Type B pancreatic cell (in vitro differentiated cells): ENCODE results near the gene MTNR1A. TPM values are rescaled to one million over a fixed set of nuclear protein-coding genes. Genes with fewer than 3 reads are reported as not detected.
"Not testable (repeated sequence)": the region's sequence is repeated elsewhere in the genome, so short reads cannot be mapped to it uniquely, and the experiment has no call there.

Experiments
- DNase-seq: peaks from one replicate; pipeline ENCODE4 v3.0.0; 2021; ENCODE audit warnings: mixed read lengths; ENCODE audit not compliant: unreplicated experiment; ENCODE audit errors: extremely low spot score
- H3K27ac Mint-ChIP-seq: 2 replicates; pipeline ENCODE4 v1.8.0; 2021; ENCODE audit warnings: mild to moderate bottlenecking, mixed read lengths
- H3K27me3 Mint-ChIP-seq: 2 replicates; pipeline ENCODE4 v1.8.0; 2021; ENCODE audit warnings: mixed read lengths
- H3K36me3 Mint-ChIP-seq: 2 replicates; pipeline ENCODE4 v1.8.0; 2021; ENCODE audit warnings: mixed read lengths
- H3K4me1 Mint-ChIP-seq: one replicate; pipeline ENCODE4 v1.8.0; 2021; ENCODE audit warnings: mixed read lengths; ENCODE audit not compliant: unreplicated experiment
- H3K4me3 Mint-ChIP-seq: 2 replicates; pipeline ENCODE4 v1.8.0; 2021; ENCODE audit warnings: mild to moderate bottlenecking, mixed read lengths
- H3K9me3 Mint-ChIP-seq: 2 replicates; pipeline ENCODE4 v1.8.0; 2021; ENCODE audit warnings: mixed read lengths
- total RNA-seq: library from RNA; stranded (reverse); gene quantifications from 2 replicates; pipeline ENCODE4 v1.2.1, GENCODE V29; 2021; ENCODE audit warnings: low replicate concordance
- TF ChIP-seq, protein P1 (sequence below): fragments of 200-600 bp; sonication (generic); conservative IDR thresholded peaks from 2 replicates; pipeline ENCODE4 v1.5.0; 2021; ENCODE audit warnings: antibody characterized with exemption, mild to moderate bottlenecking

Gene MTNR1A
- total RNA-seq, 1 donor from 2014 or later = 0.39 TPM

DNA sequence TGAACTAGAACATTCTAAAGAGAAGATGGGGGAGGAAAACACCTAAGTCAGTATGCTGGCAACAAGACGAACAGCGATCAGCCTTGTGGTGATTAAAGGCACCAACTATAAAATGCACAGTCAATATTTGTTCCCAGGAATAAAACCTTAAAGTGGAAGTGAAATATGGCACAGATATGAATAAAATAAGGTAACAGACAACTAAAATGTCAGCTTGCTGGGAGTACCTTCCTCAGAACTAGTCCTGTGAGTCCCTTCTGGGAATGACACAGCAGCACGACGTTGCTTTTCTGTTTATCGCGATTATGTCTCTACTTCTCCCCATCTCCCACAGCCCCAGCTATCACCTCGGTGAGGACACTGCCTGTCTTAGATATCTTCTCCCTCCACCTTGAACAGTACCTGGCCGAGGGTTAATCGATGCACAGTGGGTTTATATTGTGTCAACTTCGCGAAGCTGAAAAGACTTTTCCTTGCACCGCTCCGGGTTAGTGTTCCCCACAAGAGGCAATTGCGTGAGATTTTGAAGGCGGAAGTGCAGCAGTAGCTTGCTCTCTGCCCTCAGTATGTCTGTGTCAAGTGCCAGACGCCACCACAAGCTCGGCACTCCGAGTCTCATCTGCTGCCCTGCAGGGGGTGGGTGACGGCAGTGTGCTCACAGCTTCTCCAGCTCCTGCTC lies 17.4 kb downstream of the MTNR1A start:
- Mint-ChIP-seq H3K27ac (no peak overlapping the region), H3K9me3 (no peaks in the 10 kb centered on the region), H3K4me3 (no peak overlapping the region), H3K36me3 (no peaks in the 10 kb centered on the region), H3K27me3 (peaks cover 6% of the 10 kb centered on the region), H3K4me1 (no peaks in the 10 kb centered on the region)
- no peak for DNase-seq
- TF ChIP-seq, protein P1, sequence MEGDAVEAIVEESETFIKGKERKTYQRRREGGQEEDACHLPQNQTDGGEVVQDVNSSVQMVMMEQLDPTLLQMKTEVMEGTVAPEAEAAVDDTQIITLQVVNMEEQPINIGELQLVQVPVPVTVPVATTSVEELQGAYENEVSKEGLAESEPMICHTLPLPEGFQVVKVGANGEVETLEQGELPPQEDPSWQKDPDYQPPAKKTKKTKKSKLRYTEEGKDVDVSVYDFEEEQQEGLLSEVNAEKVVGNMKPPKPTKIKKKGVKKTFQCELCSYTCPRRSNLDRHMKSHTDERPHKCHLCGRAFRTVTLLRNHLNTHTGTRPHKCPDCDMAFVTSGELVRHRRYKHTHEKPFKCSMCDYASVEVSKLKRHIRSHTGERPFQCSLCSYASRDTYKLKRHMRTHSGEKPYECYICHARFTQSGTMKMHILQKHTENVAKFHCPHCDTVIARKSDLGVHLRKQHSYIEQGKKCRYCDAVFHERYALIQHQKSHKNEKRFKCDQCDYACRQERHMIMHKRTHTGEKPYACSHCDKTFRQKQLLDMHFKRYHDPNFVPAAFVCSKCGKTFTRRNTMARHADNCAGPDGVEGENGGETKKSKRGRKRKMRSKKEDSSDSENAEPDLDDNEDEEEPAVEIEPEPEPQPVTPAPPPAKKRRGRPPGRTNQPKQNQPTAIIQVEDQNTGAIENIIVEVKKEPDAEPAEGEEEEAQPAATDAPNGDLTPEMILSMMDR = no peak

DNA sequence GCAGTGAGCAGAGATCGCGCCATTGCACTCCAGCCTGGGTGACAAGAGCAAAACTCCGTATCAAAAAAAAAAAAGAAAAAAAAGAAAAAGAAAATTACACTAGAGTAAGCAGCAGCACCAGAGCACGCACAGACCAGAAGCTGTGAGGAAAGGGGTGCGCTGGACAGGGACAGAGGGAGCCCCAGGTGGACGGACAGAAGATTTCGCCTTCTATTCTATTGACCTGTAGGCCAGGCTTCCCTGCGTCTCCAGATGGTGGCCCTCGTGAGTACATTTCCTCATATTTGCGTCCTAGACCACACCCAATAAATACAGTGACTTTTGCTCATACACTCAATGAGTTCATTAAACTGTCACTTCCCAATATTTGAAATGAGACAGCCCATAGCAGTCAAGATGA lies 19.1 kb downstream of the MTNR1A start:
- no peaks in the 10 kb centered on the region for H3K36me3 Mint-ChIP-seq
- no peaks in the 10 kb centered on the region for H3K9me3 Mint-ChIP-seq
- H3K27ac Mint-ChIP-seq = no peak overlapping the region
- peaks cover 6% of the 10 kb centered on the region for H3K27me3 Mint-ChIP-seq
- no peaks in the 10 kb centered on the region for H3K4me1 Mint-ChIP-seq
- DNase-seq = no peak
- TF ChIP-seq, protein P1 = no peak
- H3K4me3 Mint-ChIP-seq = no peak overlapping the region

DNA sequence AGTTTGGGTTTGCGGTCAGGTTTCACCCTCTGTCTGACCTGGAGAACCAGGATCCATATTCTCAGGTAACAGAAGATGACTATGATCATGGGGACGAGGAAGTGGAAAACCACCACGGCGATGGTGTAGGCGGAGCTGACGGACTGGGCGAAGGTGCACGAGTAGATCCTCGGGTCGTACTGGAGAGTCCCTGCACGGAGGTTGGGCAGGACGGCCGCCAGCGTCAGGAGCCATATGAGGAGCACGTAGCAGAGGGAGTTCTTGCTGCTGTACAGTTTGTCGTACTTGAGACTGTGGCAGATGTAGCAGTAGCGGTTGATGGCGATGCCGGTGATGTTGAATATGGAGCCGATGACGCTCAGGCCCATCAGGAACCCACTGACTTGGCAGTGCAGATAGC lies 21.3 kb downstream of the MTNR1A start:
- TF ChIP-seq, protein P1 = no peak
- H3K36me3 Mint-ChIP-seq = no peaks in the 10 kb centered on the region
- no peak for DNase-seq
- H3K27ac Mint-ChIP-seq = no peak overlapping the region
- no peaks in the 10 kb centered on the region for H3K4me1 Mint-ChIP-seq
- no peak overlapping the region for H3K4me3 Mint-ChIP-seq
- H3K27me3 Mint-ChIP-seq = peaks cover 6% of the 10 kb centered on the region
- H3K9me3 Mint-ChIP-seq = no peaks in the 10 kb centered on the region

DNA sequence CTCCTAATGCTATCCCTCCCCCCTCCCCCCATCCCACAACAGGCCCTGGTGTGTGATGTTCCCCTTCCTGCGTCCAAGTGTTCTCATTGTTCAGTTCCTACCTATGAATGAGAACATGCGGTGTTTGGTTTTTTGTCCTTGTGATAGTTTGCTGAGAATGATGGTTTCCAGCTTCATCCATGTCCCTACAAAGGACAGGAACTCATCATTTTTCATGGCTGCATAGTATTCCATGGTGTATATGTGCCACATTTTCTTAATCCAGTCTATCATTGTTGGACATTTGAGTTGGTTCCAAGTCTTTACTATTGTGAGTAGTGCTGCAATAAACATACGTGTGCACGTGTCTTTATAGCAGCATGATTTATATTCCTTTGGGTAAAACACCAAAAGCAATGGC lies 31.4 kb downstream of the MTNR1A start:
- H3K36me3 Mint-ChIP-seq, H3K9me3 Mint-ChIP-seq, H3K4me3 Mint-ChIP-seq, DNase-seq, H3K27ac Mint-ChIP-seq, H3K4me1 Mint-ChIP-seq, H3K27me3 Mint-ChIP-seq: not testable (repeated sequence)

DNA sequence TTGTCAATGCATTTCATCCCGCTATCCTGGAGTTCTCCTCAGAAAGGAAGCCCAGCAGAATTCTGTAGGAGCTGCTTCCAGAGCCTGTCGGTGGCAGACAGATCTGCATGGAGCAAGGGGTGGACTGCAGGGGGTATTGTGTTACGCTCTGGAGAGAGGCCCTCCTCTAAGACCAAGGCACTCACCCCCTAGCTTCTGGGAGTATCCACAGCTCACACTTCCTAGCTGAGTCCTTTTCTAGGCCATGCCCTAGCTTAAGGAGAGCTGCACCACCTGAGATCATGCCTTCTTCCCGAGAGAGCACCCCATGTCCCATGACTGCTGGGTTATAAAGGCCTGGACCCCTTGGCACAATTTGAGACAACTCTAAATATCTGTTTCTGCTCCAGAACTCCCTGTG lies 39.1 kb downstream of the MTNR1A start:
- no peak for DNase-seq
- no peak overlapping the region for H3K4me3 Mint-ChIP-seq
- no peaks in the 10 kb centered on the region for H3K4me1 Mint-ChIP-seq
- TF ChIP-seq, protein P1 = no peak
- H3K36me3 Mint-ChIP-seq = no peaks in the 10 kb centered on the region
- H3K9me3 Mint-ChIP-seq = peaks cover 2% of the 10 kb centered on the region
- no peak overlapping the region for H3K27ac Mint-ChIP-seq
- no peaks in the 10 kb centered on the region for H3K27me3 Mint-ChIP-seq

DNA sequence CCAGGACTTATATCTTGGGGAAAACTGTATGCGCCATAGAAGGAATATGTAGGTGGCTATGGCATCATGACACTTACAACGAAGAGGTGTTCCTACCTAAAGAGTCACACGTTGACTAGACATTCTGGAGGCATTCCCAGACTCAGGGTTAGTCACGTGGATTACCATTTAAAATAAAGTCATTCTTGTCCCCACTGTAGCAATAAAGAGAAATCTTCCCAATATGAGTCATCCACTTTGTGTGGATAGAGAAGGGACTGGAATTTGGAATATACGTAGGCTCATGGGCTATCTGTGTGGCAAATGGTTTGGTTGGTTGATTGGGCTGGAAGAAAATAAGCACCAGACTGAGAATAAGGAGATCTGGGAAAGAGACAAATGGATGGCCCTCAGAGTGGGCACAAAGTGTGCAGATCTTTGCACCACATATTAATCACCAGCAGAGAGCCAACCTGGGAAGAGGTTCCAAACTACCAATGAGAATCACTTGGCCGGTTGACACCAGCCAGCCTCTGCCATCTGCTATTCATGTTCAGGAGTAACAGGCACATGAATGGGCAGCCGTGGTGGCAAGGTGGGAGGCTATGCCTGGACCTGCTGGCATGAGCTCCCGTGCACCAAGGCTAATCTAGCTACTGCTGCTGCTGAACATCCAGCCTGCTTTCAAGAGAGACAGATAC lies 41.0 kb downstream of the MTNR1A start:
- Mint-ChIP-seq H3K36me3 (no peaks in the 10 kb centered on the region), H3K4me3 (no peak overlapping the region), H3K27me3 (no peaks in the 10 kb centered on the region), H3K27ac (no peak overlapping the region), H3K4me1 (no peaks in the 10 kb centered on the region), H3K9me3 (peaks cover 5% of the 10 kb centered on the region)
- TF ChIP-seq, protein P1 = no peak
- DNase-seq = no peak

DNA sequence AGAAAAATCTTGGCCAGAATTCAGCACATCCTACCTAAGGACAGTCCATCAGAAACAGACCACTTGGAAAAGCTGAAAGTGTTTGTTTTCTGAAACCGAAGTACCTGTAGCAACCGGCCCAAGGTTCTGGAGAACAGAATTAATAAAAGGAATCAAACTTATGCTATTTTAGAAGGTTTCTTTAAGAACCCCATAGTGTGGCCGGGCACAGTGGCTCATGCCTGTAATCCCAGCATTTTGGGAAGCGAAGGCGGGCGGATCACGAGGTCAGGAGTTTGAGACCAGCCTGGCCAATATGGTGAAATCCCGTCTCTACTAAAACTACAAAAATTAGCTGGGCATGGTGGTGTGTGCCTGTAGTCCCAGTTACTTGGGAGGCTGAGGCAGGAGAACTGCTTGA lies 50.6 kb downstream of the MTNR1A start:
- peaks cover 18% of the 10 kb centered on the region for H3K27me3 Mint-ChIP-seq
- H3K9me3 Mint-ChIP-seq, H3K4me3 Mint-ChIP-seq, H3K4me1 Mint-ChIP-seq, H3K36me3 Mint-ChIP-seq, H3K27ac Mint-ChIP-seq, DNase-seq: not testable (repeated sequence)
